ENCODE data around the gene SGMS1.

- TF ChIP-seq POLR2AphosphoS5 (IDR thresholded peaks at IDR 0.05), result no peak
- no peak for TF ChIP-seq EP300 (IDR thresholded peaks at IDR 0.05; ENCODE audit: low read depth)
- TF ChIP-seq CTCF (IDR thresholded peaks at IDR 0.05), result no peak
- no peak for TF ChIP-seq POLR2A (IDR thresholded peaks at IDR 0.05)
Measured at GRCh38 chr10:50540069-50540825, 83.5 kb downstream of the SGMS1 start.

All from transverse colon (tissue), 4 donors.